ENCODE data around the gene PLEK2. TPM values are rescaled to one million over a fixed set of nuclear protein-coding genes. Genes with fewer than 3 reads are reported as not detected.

Gene PLEK2
- total and polyA plus RNA-seq, 2 experiments from 2014 or later = 1.0 to 2.2 TPM

- peak; percentile 92 for ATAC-seq
- peak; percentile 99 for DNase-seq (ENCODE audit: low spot score)
- no peaks in the 10 kb centered on the region for H3K9me3 Mint-ChIP-seq
- Histone ChIP-seq H3F3A (replicated peaks; ENCODE audit: low read depth) (no peaks in the 10 kb centered on the region), H3K79me2 (replicated peaks; ENCODE audit: insufficient read depth) (peaks cover 89% of the 10 kb centered on the region), H3K27ac (ENCODE audit: low read depth) (peak within 1 kb of the TSS; percentile 84), H3K36me3 (ENCODE audit: insufficient read depth) (no peaks in the 10 kb centered on the region; the same call in 1 of the 2 replicates), H3K4me2 (peak within 1 kb of the TSS; percentile 92), H3K4me1 (ENCODE audit: insufficient read depth) (peaks cover 9% of the 10 kb centered on the region), H3K9me2 (ENCODE audit: insufficient read depth) (no peaks in the 10 kb centered on the region), H3K27me3 (ENCODE audit: insufficient read depth) (no peaks in the 10 kb centered on the region), H4K20me1 (replicated peaks; ENCODE audit: insufficient read depth) (peaks cover 7% of the 10 kb centered on the region; the same call in 1 of the 2 replicates), H3K4me3 (peak within 1 kb of the TSS; percentile 90), H2AFZ (peak within 1 kb of the TSS; percentile 73; the same call in 1 of the 2 replicates)
- H3K36me3 Mint-ChIP-seq (ENCODE audit: low read depth) = peaks cover 14% of the 10 kb centered on the region; the same call in 2 of the 3 replicates
- peaks cover 22% of the 10 kb centered on the region for H3K4me1 Mint-ChIP-seq
- H3K27ac Mint-ChIP-seq = peak within 1 kb of the TSS; percentile 99
- H3K27me3 Mint-ChIP-seq (ENCODE audit: insufficient read depth, low read depth, poor library complexity) = peaks cover 11% of the 10 kb centered on the region
- peak; percentile 80 to 100 for TF ChIP-seq CTCF (conservative IDR thresholded peaks at IDR 0.05; ENCODE audit: low read depth in 2 of 2)
- TF ChIP-seq EZH2phosphoT487 (IDR thresholded peaks at IDR 0.05; ENCODE audit: unreplicated experiment) = no peak
- TF ChIP-seq ETS1 (IDR thresholded peaks at IDR 0.05) = peak; percentile 78
- peak; percentile 90 for TF ChIP-seq POLR2AphosphoS5 (IDR thresholded peaks at IDR 0.05; ENCODE audit: low read depth)
- TF ChIP-seq JUNB (IDR thresholded peaks at IDR 0.05; ENCODE audit: unreplicated experiment) = no peak
- no peak for TF ChIP-seq EZH2 (IDR thresholded peaks at IDR 0.05; ENCODE audit: low read depth, unreplicated experiment)
- H3K4me3 Mint-ChIP-seq = peak within 1 kb of the TSS; percentile 99
Observed at GRCh38 chr14:67359775-67360469, 52.0 kb downstream of the PLEK2 start, which contains the start of the genes ATP6V1D and EIF2S1. TSS of gene ATP6V1D (minus strand) at chr14:67359804. CDS start at chr14:67359698, 106 bp downstream. TSS of gene EIF2S1 (plus strand) at chr14:67360328. CDS start at chr14:67364768, 4,440 bp downstream.

- peak; percentile 54 for DNase-seq (ENCODE audit: low spot score)
- peaks cover 22% of the 10 kb centered on the region for H3K4me1 Mint-ChIP-seq
- peak; percentile 22 for ATAC-seq
- Histone ChIP-seq H3K27ac (ENCODE audit: low read depth) (peak overlapping the region; percentile 84), H2AFZ (peak overlapping the region; percentile 73; the same call in 1 of the 2 replicates), H3K4me2 (peak overlapping the region; percentile 92), H3K9me2 (ENCODE audit: insufficient read depth) (no peaks in the 10 kb centered on the region), H3K27me3 (ENCODE audit: insufficient read depth) (no peaks in the 10 kb centered on the region), H4K20me1 (replicated peaks; ENCODE audit: insufficient read depth) (peaks cover 7% of the 10 kb centered on the region; the same call in 1 of the 2 replicates), H3F3A (replicated peaks; ENCODE audit: low read depth) (no peaks in the 10 kb centered on the region), H3K36me3 (ENCODE audit: insufficient read depth) (no peaks in the 10 kb centered on the region), H3K4me1 (ENCODE audit: insufficient read depth) (peaks cover 9% of the 10 kb centered on the region), H3K4me3 (peak overlapping the region; percentile 90), H3K79me2 (replicated peaks; ENCODE audit: insufficient read depth) (peaks cover 91% of the 10 kb centered on the region)
- peak overlapping the region; percentile 99 for H3K4me3 Mint-ChIP-seq
- peaks cover 10% of the 10 kb centered on the region; the same call in 1 of the 3 replicates for H3K36me3 Mint-ChIP-seq (ENCODE audit: low read depth)
- H3K27me3 Mint-ChIP-seq (ENCODE audit: insufficient read depth, low read depth, poor library complexity) = peaks cover 11% of the 10 kb centered on the region
- peak overlapping the region; percentile 99 for H3K27ac Mint-ChIP-seq
- H3K9me3 Mint-ChIP-seq = no peaks in the 10 kb centered on the region
- TF ChIP-seq ETS1 (IDR thresholded peaks at IDR 0.05) (no peak), NANOG (IDR thresholded peaks at IDR 0.05; ENCODE audit: borderline replicate concordance) (no peak), POLR2AphosphoS5 (IDR thresholded peaks at IDR 0.05; ENCODE audit: low read depth) (no peak), CREB1 (CRISPR knock-in tag; IDR thresholded peaks at IDR 0.05; ENCODE audit: low read depth) (no peak), REST (IDR thresholded peaks at IDR 0.05; ENCODE audit: unreplicated experiment) (no peak), EZH2 (IDR thresholded peaks at IDR 0.05; ENCODE audit: low read depth, unreplicated experiment) (no peak), ZNF331 (CRISPR knock-in tag; IDR thresholded peaks at IDR 0.05; ENCODE audit: low read depth) (no peak)
Observed at GRCh38 chr14:67358924-67359774, 52.8 kb downstream of the PLEK2 start.
